ENCODE data around the gene ME3. TPM values are rescaled to one million over a fixed set of nuclear protein-coding genes. Genes with fewer than 3 reads are reported as not detected.

Gene ME3
- total RNA-seq, 1 experiment from 2014 or later = 2.9 TPM

DNA sequence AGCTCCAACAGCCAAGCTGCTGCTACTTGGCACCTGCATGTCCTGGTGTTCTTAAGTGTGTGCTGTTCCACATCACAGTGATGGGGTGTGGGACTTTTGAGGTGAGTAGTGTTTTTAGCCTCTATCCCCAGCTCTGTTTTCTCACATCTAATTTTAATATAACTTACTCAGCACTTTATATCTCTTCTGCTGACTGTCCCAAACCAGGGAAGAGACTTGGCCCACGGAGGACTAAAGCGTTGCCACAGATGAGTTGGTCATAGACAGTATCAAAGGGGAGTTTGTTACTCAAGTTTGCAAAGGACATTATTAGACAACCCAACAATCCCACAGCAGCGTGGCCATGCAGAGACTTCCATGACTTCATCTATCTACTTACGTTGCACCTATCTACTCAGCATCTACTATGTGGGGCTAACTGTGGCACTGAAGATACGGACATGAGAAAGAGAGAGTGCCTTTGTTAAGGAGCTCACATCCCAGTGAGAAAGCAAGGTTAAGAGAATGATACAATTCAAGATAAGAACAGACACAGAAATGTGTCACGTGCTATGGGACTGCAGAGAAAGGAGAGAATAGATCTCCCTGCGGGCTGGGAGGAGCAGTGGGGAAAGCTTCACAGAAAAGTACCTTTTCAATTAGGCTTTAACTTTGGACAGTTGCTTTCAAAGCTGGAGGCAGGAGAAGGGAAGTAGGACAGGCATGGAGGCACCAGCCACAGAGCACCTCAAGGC, 82.4 kb downstream of the ME3 start:
- Histone ChIP-seq H3K36me3 (no peaks in the 10 kb centered on the region), H3K27me3 (replicated peaks) (no peaks in the 10 kb centered on the region), H3K9me3 (replicated peaks) (no peaks in the 10 kb centered on the region), H3K4me1 (replicated peaks) (peaks cover 24% of the 10 kb centered on the region), H3K4me3 (no peak overlapping the region), H3K27ac (no peak overlapping the region)
- DNase-seq (ENCODE audit: low read depth in 1 of 2, low spot score in 2 of 2) = no peak

DNA sequence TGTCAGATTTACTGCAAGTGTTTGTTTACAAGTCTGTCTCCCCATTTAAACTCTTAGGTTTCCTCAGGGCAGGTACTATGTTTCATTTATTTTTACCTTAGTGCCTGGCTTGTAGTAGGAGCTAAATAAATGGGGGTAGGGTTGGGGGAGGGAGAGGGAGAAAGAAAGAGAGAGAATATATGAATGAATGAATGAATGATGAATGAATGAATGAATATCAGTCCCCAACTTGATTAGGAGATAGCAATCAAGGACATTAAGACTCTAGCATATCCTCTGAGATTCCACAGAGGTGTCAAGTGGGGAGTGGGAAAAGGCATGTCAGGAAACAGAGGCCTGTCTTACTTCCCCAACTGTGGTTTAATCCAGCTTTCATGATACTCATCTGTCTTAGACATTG, 83.2 kb downstream of the ME3 start:
- Histone ChIP-seq H3K9me3 (replicated peaks) (no peaks in the 10 kb centered on the region), H3K36me3 (no peaks in the 10 kb centered on the region), H3K4me1 (replicated peaks) (peaks cover 24% of the 10 kb centered on the region), H3K4me3 (no peak overlapping the region), H3K27me3 (replicated peaks) (no peaks in the 10 kb centered on the region), H3K27ac (no peak overlapping the region)
- DNase-seq (ENCODE audit: low read depth in 1 of 2, low spot score in 2 of 2) = no peak

GRCh38 chr11:86588566-86589090, 83.8 kb downstream of the ME3 start:
- no peaks in the 10 kb centered on the region for H3K36me3 ChIP-seq
- H3K4me1 ChIP-seq (replicated peaks) = peaks cover 24% of the 10 kb centered on the region
- H3K27me3 ChIP-seq (replicated peaks) = no peaks in the 10 kb centered on the region
- peak in 1 of 2 experiments; percentile 7 for DNase-seq (ENCODE audit: low read depth in 1 of 2, low spot score in 2 of 2)
- no peak overlapping the region for H3K27ac ChIP-seq
- no peak overlapping the region for H3K4me3 ChIP-seq
- no peaks in the 10 kb centered on the region for H3K9me3 ChIP-seq (replicated peaks)

- Histone ChIP-seq H3K27ac (no peak overlapping the region), H3K9me3 (replicated peaks) (no peaks in the 10 kb centered on the region), H3K4me1 (replicated peaks) (peaks cover 15% of the 10 kb centered on the region), H3K36me3 (no peaks in the 10 kb centered on the region), H3K4me3 (no peak overlapping the region), H3K27me3 (replicated peaks) (no peaks in the 10 kb centered on the region)
- DNase-seq (ENCODE audit: low read depth in 1 of 2, low spot score in 2 of 2) = no peak
Observed at GRCh38 chr11:86587264-86588193, 84.9 kb downstream of the ME3 start.

DNA sequence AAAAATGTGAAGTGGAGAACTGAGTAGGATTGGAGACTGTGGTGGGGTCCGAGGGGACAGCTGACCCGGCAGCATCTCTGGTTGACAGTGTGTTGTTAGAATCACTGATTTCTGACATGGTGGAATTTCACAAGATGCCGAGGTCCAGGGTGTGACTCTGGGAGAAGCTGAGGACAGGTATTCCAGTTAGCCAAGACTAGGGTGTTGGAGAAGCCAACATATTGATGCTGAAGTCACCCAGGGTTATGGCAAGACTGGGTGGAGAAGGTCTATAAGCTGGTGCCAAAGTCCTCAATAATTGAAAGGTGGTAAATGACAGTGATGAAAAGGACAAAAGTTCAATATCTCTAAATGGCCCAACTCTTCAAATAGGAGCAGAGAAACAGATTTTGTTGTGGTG, 86.1 kb downstream of the ME3 start:
- Histone ChIP-seq H3K27me3 (replicated peaks) (no peaks in the 10 kb centered on the region), H3K36me3 (no peaks in the 10 kb centered on the region), H3K27ac (no peak overlapping the region), H3K9me3 (replicated peaks) (no peaks in the 10 kb centered on the region), H3K4me3 (no peak overlapping the region), H3K4me1 (replicated peaks) (peaks cover 4% of the 10 kb centered on the region; the same call in 1 of the 2 replicates)
- DNase-seq (ENCODE audit: low read depth in 1 of 2, low spot score in 2 of 2) = no peak

DNA sequence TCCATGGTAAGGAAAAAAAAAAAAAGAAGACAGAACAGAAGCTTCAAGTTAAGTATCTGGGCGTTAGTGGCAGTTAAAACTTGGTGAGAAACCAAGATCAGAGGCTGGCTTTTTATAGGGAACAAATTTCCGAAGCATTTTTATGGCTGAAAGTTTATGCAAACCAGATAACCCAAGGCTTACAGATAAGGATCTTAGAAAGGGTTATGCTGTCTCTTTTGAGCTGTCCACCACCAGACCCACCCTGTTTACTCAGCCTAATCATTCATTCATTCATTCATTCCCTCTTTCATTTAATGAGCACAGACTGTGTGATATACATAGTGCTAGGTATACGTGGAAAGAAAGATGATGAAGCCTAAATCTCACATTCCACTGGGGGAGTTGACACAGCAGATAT, 89.5 kb downstream of the ME3 start:
- peaks cover 9% of the 10 kb centered on the region for H3K4me1 ChIP-seq (replicated peaks)
- no peaks in the 10 kb centered on the region for H3K9me3 ChIP-seq (replicated peaks)
- H3K36me3 ChIP-seq = no peaks in the 10 kb centered on the region
- H3K4me3 ChIP-seq = no peak overlapping the region
- H3K27me3 ChIP-seq (replicated peaks) = no peaks in the 10 kb centered on the region
- no peak overlapping the region for H3K27ac ChIP-seq
- DNase-seq (ENCODE audit: low read depth in 1 of 2, low spot score in 2 of 2) = no peak

DNA sequence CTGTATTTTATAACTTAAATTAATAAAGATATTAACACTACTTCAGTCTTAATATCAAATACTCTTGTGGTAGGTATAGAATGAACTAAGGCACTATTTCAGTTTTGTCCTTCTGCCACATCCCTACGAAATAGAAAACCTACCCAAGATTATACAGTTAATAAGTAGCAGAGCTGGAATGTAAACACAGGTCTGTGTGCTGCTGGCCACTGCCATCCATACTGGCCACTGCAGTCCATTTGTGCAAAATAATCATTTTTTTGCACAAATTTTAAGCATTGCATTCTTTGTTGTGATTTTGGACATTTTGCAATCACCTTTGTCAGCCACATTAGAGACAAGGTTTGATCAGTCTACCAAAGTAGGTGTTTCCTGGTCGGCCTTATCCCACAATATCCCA, 91.9 kb downstream of the ME3 start:
- Histone ChIP-seq H3K36me3 (no peaks in the 10 kb centered on the region), H3K27me3 (replicated peaks) (no peaks in the 10 kb centered on the region), H3K9me3 (replicated peaks) (no peaks in the 10 kb centered on the region), H3K4me1 (replicated peaks) (peaks cover 17% of the 10 kb centered on the region), H3K4me3 (no peak overlapping the region), H3K27ac (no peak overlapping the region)
- no peak for DNase-seq (ENCODE audit: low read depth in 1 of 2, low spot score in 2 of 2)

DNA sequence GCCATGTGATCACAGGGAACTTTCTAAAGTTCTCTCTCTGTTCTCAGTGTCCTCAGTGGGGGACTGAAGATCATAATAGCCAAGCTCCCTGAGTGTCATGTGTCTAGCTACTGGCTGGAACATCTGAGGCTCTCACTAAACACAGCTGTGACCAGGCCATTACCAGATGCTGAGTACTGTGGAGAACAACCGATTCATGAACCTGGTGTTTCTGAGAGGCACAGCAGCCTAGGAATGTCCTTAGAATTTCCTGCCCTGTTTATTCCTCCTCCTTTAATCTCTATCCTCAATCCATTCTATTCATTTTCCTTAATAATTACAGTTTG, 93.0 kb downstream of the ME3 start:
- no peak for DNase-seq (ENCODE audit: low read depth in 1 of 2, low spot score in 2 of 2)
- H3K36me3 ChIP-seq = no peaks in the 10 kb centered on the region
- H3K4me1 ChIP-seq (replicated peaks) = peaks cover 26% of the 10 kb centered on the region
- no peak overlapping the region for H3K27ac ChIP-seq
- H3K27me3 ChIP-seq (replicated peaks) = no peaks in the 10 kb centered on the region
- no peak overlapping the region for H3K4me3 ChIP-seq
- H3K9me3 ChIP-seq (replicated peaks) = no peaks in the 10 kb centered on the region

- no peak for DNase-seq (ENCODE audit: low read depth in 1 of 2, low spot score in 2 of 2)
- no peaks in the 10 kb centered on the region for H3K36me3 ChIP-seq
- H3K4me1 ChIP-seq (replicated peaks) = peaks cover 26% of the 10 kb centered on the region
- H3K27ac ChIP-seq = 0 out of 2 replicates have a peak overlapping the region, but pooled peaks have one; percentile 26
- no peak overlapping the region for H3K4me3 ChIP-seq
- no peaks in the 10 kb centered on the region for H3K9me3 ChIP-seq (replicated peaks)
- H3K27me3 ChIP-seq (replicated peaks) = no peaks in the 10 kb centered on the region
Observed at GRCh38 chr11:86578727-86579405, 93.5 kb downstream of the ME3 start.

DNA sequence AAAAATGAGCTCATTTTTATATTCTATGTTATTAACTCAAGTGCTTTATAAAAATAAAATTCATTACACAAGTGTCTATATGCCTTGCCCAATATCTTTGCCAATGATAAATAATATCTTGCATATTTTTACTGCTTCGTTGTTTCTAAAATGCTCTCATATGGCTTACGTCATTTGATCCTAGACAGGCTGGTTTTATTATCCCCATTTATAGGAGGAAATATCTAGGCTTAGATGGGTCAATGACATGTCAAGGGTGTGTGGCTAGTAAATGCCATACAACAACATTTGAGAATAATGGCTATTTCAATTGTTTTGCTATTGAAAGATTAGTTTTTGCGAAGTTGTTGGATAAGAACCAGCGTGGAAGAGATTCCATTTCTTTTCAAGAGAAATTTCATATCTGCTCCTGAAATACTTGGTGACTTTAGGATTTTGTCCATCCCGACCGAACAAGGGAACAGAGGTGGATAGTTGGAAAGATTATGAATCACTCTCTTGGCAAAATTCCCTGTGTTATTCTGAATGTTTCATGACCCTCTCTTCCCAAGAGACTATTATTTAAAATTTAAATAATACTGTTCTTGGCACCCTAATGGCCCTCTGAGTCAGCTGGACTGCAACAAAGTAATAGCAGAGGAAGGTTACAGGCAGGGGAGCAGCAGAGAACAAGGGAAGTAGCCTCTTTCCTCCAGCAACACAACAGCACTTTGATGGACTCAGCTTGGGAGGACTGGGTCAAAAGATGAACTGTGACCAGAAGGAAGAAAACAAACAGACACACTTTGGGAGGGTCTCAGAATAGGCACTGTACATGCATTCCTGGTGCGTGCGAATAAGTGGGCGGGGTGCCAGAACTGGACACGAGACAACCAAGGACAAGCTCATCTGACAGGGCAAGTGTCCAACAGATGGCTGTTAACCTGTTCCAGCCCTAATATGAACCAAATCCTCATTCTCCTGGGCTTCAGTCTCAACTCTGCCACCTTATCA, 94.5 kb downstream of the ME3 start:
- peak overlapping the region; percentile 26; the same call in 1 of the 2 replicates for H3K27ac ChIP-seq

DNA sequence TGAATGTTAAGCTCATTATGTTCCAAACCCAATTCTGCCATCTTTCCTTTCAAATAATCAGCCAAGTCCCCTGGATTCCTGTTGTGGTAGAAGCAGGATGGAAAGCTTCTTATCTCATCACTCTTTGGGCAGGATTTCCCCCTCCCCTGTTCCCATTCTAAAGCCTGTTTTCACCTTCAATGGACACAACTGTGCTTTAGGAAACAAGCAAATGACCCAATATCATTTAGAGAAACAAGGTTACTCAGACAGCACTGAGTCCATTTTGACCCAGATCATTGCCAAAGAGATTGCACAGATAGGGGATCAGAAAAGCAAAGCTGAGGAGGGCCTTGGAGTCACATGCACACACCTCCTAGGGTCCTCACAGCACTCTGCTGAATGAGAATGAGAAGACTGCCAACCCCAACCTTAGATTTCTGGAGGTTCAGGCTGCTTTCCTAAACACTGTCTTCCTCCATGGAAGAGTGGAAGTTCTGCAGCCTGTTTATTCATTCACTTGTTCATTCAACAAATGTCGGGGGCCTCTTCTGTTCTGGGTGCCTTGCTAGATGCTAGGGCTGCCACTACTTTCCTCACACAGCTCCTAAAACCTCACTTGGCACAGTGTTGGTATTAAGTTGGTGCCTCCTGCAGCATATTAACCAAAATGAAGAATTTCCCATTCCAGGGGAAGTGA, 95.3 kb downstream of the ME3 start:
- Histone ChIP-seq H3K4me3 (no peak overlapping the region), H3K9me3 (replicated peaks) (no peaks in the 10 kb centered on the region), H3K27ac (no peak overlapping the region), H3K4me1 (replicated peaks) (peaks cover 26% of the 10 kb centered on the region), H3K36me3 (no peaks in the 10 kb centered on the region), H3K27me3 (replicated peaks) (no peaks in the 10 kb centered on the region)
- no peak for DNase-seq (ENCODE audit: low read depth in 1 of 2, low spot score in 2 of 2)

More for the DNA sequence above, 94.5 kb downstream of the ME3 start:
- Histone ChIP-seq H3K36me3 (no peaks in the 10 kb centered on the region), H3K27me3 (replicated peaks) (no peaks in the 10 kb centered on the region), H3K4me1 (replicated peaks) (peaks cover 26% of the 10 kb centered on the region), H3K4me3 (no peak overlapping the region), H3K9me3 (replicated peaks) (no peaks in the 10 kb centered on the region)
- peak; percentile 59 to 67 for DNase-seq (ENCODE audit: low read depth in 1 of 2, low spot score in 2 of 2)

DNA sequence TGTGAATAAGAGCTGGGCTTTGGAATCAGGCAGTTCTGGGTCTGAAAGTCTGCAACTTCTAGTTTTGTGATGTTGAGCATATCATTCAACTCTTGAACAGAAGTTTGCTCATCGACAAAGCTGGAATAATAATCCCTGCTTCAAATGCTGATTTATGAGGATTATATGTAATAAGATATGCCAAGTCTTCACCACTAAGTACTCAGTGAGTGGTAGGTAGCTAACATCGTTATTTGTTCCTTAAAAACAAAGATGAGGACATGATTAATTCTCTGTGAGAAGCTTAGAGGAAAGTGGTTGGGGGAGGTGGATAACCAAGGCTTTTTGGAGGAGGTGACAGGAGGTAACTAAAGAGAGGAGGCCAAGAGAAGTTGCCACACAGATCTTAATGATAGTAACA, 96.5 kb downstream of the ME3 start:
- DNase-seq (ENCODE audit: low read depth in 1 of 2, low spot score in 2 of 2) = no peak
- Histone ChIP-seq H3K4me1 (replicated peaks) (peaks cover 26% of the 10 kb centered on the region), H3K4me3 (no peak overlapping the region), H3K27ac (no peak overlapping the region), H3K36me3 (no peaks in the 10 kb centered on the region), H3K9me3 (replicated peaks) (no peaks in the 10 kb centered on the region), H3K27me3 (replicated peaks) (no peaks in the 10 kb centered on the region)
